GM19372 (cell line): ENCODE measurements around the gene CELSR3.

Source experiments
- ATAC-seq: cut with Tn5 transposase; IDR thresholded peaks from one replicate; pipeline ENCODE4 v1.9.1; 2021; ENCODE audit warnings: mild to moderate bottlenecking, low read depth, moderate library complexity; ENCODE audit not compliant: unreplicated experiment

The CELSR3 gene, protein sequence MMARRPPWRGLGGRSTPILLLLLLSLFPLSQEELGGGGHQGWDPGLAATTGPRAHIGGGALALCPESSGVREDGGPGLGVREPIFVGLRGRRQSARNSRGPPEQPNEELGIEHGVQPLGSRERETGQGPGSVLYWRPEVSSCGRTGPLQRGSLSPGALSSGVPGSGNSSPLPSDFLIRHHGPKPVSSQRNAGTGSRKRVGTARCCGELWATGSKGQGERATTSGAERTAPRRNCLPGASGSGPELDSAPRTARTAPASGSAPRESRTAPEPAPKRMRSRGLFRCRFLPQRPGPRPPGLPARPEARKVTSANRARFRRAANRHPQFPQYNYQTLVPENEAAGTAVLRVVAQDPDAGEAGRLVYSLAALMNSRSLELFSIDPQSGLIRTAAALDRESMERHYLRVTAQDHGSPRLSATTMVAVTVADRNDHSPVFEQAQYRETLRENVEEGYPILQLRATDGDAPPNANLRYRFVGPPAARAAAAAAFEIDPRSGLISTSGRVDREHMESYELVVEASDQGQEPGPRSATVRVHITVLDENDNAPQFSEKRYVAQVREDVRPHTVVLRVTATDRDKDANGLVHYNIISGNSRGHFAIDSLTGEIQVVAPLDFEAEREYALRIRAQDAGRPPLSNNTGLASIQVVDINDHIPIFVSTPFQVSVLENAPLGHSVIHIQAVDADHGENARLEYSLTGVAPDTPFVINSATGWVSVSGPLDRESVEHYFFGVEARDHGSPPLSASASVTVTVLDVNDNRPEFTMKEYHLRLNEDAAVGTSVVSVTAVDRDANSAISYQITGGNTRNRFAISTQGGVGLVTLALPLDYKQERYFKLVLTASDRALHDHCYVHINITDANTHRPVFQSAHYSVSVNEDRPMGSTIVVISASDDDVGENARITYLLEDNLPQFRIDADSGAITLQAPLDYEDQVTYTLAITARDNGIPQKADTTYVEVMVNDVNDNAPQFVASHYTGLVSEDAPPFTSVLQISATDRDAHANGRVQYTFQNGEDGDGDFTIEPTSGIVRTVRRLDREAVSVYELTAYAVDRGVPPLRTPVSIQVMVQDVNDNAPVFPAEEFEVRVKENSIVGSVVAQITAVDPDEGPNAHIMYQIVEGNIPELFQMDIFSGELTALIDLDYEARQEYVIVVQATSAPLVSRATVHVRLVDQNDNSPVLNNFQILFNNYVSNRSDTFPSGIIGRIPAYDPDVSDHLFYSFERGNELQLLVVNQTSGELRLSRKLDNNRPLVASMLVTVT (N-terminal part only)

DNA sequence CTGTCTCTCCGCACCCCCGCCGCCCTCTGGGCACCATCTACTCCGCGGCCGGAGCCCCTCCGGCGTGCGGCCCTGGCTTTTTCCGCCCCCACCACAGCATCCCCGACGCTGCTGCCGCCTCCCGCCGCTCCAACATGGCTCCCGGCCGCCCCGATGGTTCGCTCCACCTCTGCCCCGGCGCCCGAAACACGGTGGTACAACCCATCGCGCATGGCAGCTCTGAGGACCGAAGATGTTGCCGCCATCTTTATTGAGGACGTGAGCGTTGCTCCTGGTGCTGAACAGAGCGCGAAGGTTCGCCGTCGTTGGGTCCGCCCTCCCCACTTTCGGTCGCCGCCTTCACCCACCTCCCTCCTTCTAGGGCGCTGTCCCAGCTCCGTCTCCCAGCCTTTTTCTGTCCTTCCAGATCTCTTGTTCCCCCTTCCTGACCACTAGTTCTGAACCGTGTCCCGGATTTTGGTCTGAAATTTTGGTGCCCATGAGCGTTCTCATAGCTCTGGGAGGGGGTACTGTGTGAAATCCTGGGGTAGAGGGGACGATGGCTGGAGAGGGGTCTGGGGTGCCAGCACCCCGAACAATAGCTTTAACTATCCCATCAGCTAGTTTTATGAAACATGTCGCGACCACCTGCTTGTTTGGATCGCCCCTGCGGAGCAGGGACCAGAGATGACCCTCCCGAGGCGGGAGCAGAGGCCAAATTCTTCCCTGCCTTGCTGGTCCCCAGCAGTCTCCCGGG lies at the start of gene CELSR3:
Gene CELSR3, minus strand, starts transcription at position 134 of the 736 bp plus-strand sequence. CDS start 252 bp downstream, outside the sequence.
- ATAC-seq, result no peak

DNA sequence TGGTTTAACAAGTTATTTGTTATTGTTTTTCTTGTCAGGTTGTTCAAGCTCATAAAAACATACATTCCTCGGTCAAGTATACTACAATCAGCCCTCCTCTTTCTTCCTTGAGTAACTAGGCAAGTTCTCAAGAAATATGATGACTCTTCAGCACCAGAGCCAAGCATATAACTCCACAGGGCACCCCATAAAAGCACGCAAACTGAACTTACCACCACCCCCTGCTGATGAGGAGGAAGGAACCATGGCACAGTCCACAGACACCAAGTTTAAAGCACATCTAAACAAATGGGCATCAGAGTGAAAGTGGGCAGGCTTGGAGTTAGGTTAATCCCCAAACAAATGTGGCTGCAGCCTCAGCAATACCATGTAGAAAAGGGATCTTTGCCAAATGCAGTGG lies 49.0 kb upstream of the CELSR3 start:
- no peak for ATAC-seq

DNA sequence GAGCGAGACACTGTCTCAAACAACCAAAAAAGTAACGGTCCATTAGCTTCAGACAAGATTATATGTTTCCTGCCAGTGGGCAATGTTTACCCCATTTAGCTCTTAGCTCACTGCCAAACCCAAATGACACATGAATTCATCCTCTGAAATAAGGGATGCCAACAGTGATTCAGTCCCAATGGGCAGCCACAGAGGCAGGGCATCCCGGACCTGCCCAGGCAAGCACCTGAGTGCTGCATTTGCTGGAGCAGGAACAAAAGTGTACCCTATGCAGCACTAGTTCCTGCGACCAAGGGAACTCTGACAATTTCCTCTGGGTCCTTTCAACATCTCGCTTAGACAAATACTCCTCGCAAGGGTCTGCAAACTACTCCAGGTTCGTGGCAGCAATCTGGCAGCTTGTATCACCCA lies 46.4 kb upstream of the CELSR3 start:
- no peak for ATAC-seq

DNA sequence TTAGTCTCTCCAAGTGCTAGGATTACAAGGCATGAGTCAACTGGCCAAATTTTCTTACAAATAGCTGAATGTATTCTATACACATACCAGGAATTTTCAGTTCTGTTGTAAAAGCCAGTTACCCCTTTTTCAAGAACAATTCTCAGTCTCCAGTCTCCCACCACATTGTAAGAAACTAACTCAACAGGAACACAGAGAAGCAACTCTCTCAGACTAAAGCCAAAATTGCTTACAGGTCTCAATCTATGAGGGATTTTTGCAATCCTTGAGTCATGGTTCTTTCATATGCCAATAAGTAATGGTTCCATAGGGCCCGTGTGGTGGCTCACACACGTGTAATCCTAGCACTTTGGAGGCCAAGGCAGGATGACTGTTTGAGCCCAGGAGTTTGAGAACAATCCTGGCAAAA lies 45.8 kb upstream of the CELSR3 start:
- ATAC-seq, result no peak

DNA sequence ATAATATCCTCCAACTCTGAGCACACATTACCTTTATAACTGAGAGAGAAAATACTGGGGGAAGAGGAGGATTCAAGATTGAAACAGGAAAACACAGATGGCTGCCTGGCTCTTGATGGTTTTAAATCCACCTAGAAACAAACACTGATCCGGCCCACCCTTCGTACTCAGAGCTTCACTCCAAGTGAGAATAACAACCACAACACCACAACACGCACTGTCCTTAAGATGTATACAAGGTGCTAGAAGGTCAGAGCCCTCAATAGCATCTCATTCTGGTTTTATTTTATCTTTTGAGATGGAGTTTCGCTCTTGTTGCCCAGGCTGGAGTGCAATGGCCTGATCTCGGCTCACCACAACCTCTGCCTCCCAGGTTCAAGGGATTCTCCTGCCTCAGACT lies 44.5 kb upstream of the CELSR3 start:
- ATAC-seq, result no peak

DNA sequence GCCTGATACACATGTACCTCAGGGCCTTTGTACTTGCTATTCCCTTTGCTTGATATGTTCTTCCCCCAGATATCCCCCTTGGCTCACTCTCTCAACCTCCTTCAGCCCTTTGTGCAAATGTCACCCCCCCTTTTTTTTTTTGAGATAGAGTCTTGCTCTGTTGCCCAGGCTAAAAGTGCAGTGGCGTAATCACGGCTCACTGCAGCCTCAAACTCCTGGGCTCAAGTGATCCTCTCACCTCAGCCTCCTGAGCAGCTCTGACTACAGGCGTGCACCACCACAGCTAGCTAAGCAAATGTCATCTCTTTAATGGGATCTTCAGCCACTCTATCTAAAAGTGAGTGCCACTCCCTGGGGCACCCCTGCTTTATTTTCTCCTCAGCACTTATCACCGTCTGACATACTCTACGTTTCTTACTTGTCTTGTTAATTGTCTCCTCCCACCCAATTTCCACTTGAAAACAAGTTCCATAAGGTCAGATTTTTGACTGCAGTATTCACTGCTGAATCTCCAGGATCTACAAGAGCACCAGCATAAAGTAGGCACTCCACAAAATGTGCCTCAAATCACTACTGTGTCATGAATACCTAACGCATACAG lies 39.7 kb upstream of the CELSR3 start:
- ATAC-seq, result no peak

DNA sequence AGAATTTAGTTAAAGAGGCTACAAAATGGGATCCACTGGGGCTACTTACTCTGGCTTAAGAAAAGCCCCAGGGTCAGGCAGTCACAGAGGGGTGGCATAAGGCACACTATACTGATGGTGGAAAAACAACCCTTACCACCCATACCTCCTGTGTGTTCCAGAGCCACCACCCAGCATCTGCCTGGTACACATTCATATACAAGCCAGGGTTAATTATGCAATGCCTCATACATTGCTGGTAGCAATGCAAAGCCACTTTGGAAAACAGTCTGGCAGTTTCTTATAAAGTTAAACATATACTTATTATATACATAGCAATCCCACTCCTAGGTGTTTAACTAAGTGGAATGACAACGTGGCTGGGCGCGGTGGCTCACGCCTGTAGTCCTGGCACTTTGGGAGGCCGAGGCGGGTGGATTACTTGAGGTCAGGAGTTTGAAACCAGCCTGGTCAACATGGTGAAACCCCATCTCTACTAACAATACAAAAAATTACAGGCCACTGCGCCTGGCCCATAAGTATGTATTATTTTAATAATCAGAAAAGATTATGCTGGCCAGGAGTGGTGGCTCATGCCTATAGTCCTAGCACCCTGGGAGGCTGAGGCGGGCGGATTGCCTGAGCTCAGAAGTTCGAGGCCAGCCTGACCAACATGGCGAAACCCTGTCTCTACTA lies 38.2 kb upstream of the CELSR3 start:
- no peak for ATAC-seq

DNA sequence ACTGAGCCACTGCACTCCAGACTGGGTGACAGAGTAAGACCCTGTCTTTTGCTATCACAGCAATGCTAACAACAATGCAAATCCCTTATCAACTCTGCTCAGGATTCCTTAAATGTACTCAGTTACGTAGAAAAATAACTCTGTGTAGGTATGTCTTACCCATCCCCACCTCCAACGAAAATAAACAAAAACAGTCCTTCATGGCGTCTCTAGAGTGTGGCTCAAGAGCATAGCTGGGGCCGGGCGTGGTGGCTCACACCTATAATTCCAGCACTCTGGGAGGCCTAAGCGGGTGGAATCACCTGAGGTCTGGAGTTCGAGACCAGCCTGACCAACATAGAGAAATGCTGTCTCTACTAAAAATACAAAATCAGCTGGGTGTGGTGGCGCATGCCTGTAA lies 36.2 kb upstream of the CELSR3 start:
- ATAC-seq, result no peak

DNA sequence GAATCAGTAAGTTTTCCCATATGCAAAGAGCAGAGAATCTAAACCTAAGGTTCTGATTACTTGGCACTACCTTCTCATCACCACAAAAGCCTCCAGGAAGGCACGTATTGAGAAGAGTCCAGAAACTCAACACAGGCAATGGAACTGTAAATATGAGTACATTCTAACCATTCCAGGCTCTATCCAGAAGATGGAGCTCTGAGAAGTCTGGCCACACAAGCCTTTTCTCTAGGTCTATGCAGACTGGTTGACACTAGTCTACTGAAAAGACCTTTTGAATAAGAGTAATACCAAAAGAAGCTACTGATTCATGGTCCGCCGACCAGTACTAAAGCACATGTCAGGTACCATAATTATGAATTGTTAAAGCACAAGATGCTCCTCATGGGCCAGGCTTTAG lies 35.3 kb upstream of the CELSR3 start:
- ATAC-seq, result no peak

DNA sequence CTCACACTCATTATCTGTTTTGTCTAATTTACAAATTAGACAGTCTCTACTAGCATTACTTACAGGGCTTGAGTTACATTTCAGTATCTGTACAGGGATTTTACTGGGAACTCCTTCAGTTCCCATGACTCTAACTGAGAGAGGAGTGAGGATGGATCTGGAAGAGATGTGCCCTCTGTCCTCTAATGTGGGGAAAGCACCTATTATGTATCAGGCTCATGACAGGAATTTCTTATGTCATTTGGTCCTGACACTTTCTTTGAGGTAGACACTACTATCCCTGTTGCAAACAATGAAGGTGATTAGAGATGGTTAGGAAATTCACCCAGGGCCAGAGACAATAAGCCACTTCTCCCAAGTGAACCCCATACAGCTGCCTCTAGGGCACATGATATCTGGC lies 33.9 kb upstream of the CELSR3 start:
- no peak for ATAC-seq

DNA sequence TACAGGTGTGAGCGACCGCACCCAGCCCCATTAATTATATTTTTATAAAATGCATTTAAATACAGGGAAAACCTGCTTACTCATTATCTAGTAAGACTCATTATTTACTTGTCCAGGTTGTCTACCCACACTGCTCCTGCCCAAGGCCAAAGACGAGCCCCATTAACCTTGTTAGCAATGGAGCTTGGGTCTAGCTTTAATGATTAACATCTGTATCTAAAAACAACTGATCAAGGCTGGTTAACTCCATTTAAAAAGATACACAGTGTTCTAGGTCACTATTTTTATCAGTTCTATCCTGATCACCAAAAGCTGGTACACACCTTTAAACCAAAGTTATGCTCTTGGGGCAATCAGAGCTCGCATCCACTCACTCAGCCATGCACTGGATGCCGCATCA lies 33.5 kb upstream of the CELSR3 start:
- no peak for ATAC-seq

DNA sequence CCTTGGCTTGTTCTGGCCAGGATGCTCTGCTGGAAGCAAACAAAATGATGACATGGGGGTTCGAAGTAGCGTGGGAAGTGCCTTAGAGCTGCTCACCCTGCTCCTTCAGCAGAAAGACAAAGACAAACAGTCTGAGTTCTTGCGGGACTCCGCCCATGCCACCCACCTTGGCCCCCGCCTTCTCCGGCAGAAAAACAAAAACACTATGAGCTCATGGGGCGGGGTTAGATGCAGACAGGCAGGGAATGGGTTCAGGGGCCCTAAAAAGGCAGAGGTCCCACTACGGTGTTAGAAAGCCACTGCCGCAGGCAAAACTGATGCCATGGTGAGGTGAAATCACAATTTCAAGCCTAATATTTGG lies 32.7 kb upstream of the CELSR3 start:
- no peak for ATAC-seq

DNA sequence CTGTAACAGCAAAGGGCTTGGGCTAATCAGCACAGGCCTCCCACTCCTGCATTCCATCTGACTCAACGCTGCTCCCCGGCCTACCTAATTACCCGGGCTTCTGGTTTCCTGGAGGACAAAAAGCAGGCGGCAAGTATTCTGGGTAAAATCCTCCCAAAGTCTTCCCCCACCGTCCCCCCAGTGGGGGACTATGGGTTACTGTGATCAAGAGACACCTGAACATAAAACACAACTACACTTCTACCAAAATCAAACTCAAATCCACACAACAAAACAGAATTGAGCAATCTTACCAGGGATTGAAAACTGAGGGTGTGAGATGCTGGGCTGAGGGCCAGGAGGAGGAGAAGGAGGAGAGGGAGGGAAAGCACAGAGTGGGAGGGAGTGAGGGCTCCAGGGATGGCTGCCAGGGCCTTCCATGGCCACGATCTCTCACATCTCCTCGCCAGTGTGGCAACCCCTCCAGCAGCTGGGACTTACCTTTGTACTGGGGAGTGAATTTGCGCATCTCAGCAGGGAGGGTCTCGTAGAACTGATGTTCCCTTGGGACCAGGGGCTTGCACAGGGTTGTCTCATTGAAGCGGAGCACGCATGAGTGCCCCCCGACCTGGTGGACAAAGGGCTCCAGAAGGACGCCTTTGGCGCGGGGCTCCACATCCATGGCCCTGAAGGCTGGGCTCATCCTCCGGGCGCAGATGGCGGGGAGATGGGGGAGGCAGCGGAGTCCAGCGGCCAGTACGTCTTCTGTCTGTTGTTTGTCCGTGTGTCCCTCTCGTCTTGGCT lies 32.1 kb upstream of the CELSR3 start:
- ATAC-seq, result no peak

DNA sequence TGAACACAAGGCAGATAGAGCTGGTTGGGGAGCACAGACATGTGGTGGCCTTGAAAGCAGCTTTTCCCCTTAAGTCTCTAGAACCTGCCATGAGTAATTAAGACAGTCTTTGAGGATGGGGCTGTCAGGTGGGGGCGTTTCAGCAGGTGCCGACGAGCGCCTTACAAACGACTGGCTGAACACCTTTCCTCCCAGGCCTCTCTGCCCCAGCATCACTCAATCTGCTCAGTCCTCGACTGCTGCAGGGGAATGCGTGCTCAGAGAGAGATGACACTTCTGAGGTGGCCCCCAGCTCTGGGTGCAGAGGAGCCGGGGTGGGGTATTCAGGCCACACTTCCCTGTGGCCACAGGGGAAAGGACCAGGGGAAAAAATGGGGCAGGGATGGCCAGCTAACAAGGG lies 31.1 kb upstream of the CELSR3 start:
- no peak for ATAC-seq

DNA sequence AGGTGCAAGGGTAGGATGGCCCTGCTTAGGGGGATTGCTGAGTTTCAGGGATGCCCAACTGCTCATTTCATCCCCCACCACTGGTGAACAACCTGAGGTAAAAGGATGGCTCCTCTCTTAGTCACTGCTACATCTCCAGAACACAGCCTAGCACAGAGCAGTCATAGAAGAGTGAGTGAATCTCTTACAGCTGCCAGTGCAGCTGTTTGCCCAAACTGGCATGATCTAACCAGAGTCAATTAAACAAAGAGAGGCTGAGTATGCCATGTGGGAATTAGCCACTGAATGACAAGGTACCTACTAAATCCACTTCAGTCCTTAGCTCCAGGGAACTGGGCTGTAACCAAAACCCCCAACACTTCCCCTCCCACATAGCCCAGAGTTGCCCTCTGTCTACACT lies 29.9 kb upstream of the CELSR3 start:
- no peak for ATAC-seq

DNA sequence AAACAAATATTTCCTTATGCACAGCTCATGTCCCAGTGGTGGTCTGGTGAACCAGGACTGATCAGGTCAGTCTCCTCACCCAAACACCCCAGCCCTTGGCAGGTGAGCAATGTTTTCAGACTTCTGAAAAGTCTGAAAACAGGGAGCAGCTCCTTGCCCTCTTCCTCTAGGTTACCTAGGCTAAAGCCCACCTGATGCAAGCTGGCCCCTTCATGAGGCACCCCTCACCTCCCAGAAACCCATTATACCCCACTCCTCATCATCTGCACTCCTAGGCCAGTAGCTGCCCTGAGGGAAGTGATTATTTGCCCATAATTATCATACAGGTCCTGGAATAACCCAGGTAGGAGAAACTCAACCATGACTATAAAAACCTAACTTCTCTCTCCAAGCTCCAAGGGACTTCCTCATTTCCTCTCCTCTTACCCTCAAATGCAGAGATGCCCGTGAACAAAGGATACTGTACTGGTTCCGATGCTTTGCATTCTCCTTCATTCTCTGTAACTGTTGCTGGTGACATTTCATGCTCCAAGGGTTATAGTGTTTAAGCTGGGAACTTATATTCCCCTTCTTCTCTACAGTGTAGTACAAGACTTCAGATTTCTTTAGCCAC lies 28.3 kb upstream of the CELSR3 start:
- no peak for ATAC-seq

DNA sequence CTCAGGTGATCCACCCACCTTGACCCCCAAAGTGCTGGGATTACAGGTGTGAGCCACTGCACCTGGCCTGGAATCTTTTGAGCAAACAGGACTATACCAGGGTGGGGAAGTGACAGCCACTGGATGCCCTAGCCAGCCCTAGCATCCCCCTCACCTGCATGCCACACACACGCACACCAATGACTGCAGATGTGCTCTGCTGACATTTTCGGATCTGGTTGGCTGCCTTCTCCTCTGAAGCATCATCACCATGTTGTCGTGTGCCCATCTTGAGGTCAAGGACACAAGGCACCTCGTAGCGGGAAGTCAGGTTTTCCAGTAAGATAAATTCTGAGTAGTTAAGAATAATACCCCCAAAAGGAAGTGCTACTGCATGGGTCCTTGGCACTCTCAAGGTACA lies 26.7 kb upstream of the CELSR3 start:
- no peak for ATAC-seq

DNA sequence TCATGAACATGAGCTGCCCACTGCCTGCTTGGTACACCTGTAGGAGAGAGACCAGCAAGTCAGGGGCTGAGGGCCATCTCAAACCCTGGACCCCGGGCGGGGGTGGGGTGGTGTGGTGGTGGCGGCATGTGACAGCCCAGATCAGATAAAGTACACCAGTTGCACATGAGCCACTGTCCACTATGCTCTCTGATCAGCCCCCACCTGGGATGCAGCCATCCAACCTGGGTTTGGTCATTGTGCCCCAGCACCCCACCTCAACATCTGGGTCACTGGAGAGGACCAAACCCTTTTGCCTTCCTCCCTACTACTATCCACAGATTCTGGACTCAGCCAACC lies 26.0 kb upstream of the CELSR3 start:
- no peak for ATAC-seq
